ENCODE measurements around the gene DPYD. TPM values are rescaled to one million over a fixed set of nuclear protein-coding genes. Genes with fewer than 3 reads are reported as not detected.

Gene DPYD
- total RNA-seq, 2 donors from 2014 or later, result 4.9 to 11.7 TPM

GRCh38 chr1:97385536-97386277, 535.1 kb downstream of the DPYD start:
- no peak for TF ChIP-seq CTCF (IDR thresholded peaks at IDR 0.05)
- H3K27ac ChIP-seq, result no peak overlapping the region
- intact Hi-C loops (cut with DNase I), result no loop called here
- H3K36me3 ChIP-seq, result no peaks in the 10 kb centered on the region
- no peak overlapping the region for H3K9ac ChIP-seq (ENCODE audit: low read depth in 2 of 2, low read length in 2 of 2)
- H3K9me3 ChIP-seq, result no peaks in the 10 kb centered on the region
- no peaks in the 10 kb centered on the region for H3K27me3 ChIP-seq
- DNase-seq, result no peak
- no peaks in the 10 kb centered on the region for H3K4me1 ChIP-seq
- H3K4me3 ChIP-seq, result no peak overlapping the region

GRCh38 chr1:97384294-97384968, 536.4 kb downstream of the DPYD start:
- intact Hi-C loops (cut with DNase I), result no loop called here
- no peaks in the 10 kb centered on the region for H3K4me1 ChIP-seq
- no peaks in the 10 kb centered on the region for H3K27me3 ChIP-seq
- H3K9me3 ChIP-seq, result no peaks in the 10 kb centered on the region
- H3K4me3 ChIP-seq, result no peak overlapping the region
- no peak overlapping the region for H3K9ac ChIP-seq (ENCODE audit: low read depth in 2 of 2, low read length in 2 of 2)
- H3K36me3 ChIP-seq, result no peaks in the 10 kb centered on the region
- no peak overlapping the region for H3K27ac ChIP-seq
- DNase-seq, result no peak
- no peak for TF ChIP-seq CTCF (IDR thresholded peaks at IDR 0.05)

- intact Hi-C loops (cut with DNase I), result no loop called here
- Histone ChIP-seq H3K36me3 (no peaks in the 10 kb centered on the region), H3K27ac (no peak overlapping the region), H3K9ac (ENCODE audit: low read depth in 2 of 2, low read length in 2 of 2) (no peak overlapping the region), H3K27me3 (no peaks in the 10 kb centered on the region), H3K9me3 (no peaks in the 10 kb centered on the region), H3K4me1 (no peaks in the 10 kb centered on the region), H3K4me3 (no peak overlapping the region)
- no peak for DNase-seq
- TF ChIP-seq CTCF (IDR thresholded peaks at IDR 0.05), result no peak
Measured at GRCh38 chr1:97383797-97384196, 537.0 kb downstream of the DPYD start.

GRCh38 chr1:97382206-97382605, 538.6 kb downstream of the DPYD start:
- H3K4me3 ChIP-seq, result no peak overlapping the region
- H3K27me3 ChIP-seq, result no peaks in the 10 kb centered on the region
- H3K9me3 ChIP-seq, result no peaks in the 10 kb centered on the region
- DNase-seq, result no peak
- TF ChIP-seq CTCF (IDR thresholded peaks at IDR 0.05), result no peak
- no peak overlapping the region for H3K9ac ChIP-seq (ENCODE audit: low read depth in 2 of 2, low read length in 2 of 2)
- intact Hi-C loops (cut with DNase I), result no loop called here
- no peak overlapping the region for H3K27ac ChIP-seq
- H3K4me1 ChIP-seq, result no peaks in the 10 kb centered on the region
- H3K36me3 ChIP-seq, result no peaks in the 10 kb centered on the region

GRCh38 chr1:97379387-97380075, 541.3 kb downstream of the DPYD start:
- Histone ChIP-seq H3K27ac (no peak overlapping the region), H3K9me3 (no peaks in the 10 kb centered on the region), H3K27me3 (no peaks in the 10 kb centered on the region), H3K9ac (ENCODE audit: low read depth in 2 of 2, low read length in 2 of 2) (no peak overlapping the region), H3K36me3 (no peaks in the 10 kb centered on the region), H3K4me1 (no peaks in the 10 kb centered on the region), H3K4me3 (no peak overlapping the region)
- DNase-seq, result no peak
- intact Hi-C loops (cut with DNase I), result no loop called here
- no peak for TF ChIP-seq CTCF (IDR thresholded peaks at IDR 0.05)

Measured in colonic mucosa (tissue), 4 donors.